GM23338 (cell line): Measurements from ENCODE around the gene TBX1.

Experiments used
- CREB1 ChIP-seq: fragments of 250-450 bp; sonication (Bioruptor Pico); IDR thresholded peaks from 2 replicates; pipeline ENCODE4 v1.5.0; 2020; ENCODE audit warnings: low read depth, mild to moderate bottlenecking, moderate library complexity
- CTCF ChIP-seq, 2 experiments: fragments of 200-600 bp in 1 of 2; sonication (generic) in 1 of 2; conservative IDR thresholded peaks; 2 replicates each; pipeline versions ENCODE4 v1.5.1 to v1.6.1; 2016 to 2017; ENCODE audit warnings: antibody characterized with exemption in 2 of 2, low read depth in 2 of 2, mild to moderate bottlenecking in 2 of 2, moderate library complexity in 1 of 2
- EZH2 ChIP-seq: fragments of 200-600 bp; sonication (generic); IDR thresholded peaks from one replicate; pipeline ENCODE4 v1.8.0; 2017; ENCODE audit warnings: antibody characterized with exemption, mild to moderate bottlenecking, low read depth; ENCODE audit not compliant: unreplicated experiment
- JUNB ChIP-seq: IDR thresholded peaks from one replicate; pipeline ENCODE4 v1.6.1; 2016; ENCODE audit warnings: antibody characterized with exemption; ENCODE audit not compliant: unreplicated experiment
- POLR2AphosphoS5 ChIP-seq: IDR thresholded peaks from 2 replicates; pipeline ENCODE4 v1.6.1; 2016; ENCODE audit warnings: antibody characterized with exemption, low read depth
- TF ChIP-seq, protein P1 (sequence below): IDR thresholded peaks from one replicate; pipeline ENCODE4 v1.6.1; 2018; ENCODE audit warnings: antibody characterized with exemption; ENCODE audit not compliant: unreplicated experiment

DNA sequence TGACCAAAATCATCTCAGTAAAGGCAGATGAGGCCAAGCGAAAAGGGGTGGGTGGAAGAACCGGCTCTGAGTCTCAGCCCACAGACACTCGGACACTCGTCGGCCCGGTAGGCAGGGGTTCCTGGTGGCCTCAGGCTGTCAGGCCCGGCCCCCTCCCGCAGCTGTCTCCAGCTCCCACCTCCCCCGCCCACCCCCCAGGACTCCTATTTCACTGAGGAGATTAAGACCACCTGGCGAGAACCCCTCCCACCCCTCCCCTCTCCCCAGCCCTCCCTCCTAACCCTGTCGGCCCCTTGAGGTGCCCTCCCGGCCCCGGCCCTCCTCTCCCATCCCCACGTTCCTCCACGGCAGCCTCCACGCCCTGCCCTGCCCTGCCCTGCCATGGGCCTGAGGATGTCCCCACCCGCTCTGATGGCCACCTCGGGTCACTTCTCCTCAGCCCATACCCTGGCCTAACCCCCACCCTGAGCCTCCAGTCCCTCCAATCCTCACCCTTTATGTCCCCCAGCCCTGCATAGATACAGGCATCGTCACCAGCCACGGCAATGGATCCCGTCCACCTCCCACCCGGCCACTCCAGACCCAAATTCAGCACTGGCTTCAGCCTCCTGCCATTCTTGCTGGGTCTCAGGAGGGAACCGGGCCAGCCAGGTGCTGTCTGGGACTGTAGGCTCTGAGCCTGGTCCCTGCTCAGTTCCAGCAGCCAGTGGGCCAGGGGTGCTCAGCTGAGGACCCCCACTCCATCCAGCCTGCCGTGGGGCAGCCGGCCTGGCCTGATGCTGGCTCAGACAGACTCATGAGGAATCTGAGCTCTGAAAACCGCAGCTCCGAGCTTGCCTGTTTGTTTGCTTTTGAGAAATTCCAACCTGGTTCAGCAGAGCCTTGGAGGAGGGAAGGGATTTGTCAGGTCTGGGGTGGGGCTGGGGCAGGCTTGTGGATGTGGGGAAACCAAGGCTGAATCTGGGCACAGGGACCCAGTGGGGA lies 9.8 kb upstream of the TBX1 start:
- TF ChIP-seq CTCF (conservative IDR thresholded peaks at IDR 0.05; ENCODE audit: low read depth in 2 of 2) (no peak), CREB1 (CRISPR knock-in tag) (no peak), EZH2 (no peak), JUNB (no peak), POLR2AphosphoS5 (no peak)
- TF ChIP-seq, protein P1, sequence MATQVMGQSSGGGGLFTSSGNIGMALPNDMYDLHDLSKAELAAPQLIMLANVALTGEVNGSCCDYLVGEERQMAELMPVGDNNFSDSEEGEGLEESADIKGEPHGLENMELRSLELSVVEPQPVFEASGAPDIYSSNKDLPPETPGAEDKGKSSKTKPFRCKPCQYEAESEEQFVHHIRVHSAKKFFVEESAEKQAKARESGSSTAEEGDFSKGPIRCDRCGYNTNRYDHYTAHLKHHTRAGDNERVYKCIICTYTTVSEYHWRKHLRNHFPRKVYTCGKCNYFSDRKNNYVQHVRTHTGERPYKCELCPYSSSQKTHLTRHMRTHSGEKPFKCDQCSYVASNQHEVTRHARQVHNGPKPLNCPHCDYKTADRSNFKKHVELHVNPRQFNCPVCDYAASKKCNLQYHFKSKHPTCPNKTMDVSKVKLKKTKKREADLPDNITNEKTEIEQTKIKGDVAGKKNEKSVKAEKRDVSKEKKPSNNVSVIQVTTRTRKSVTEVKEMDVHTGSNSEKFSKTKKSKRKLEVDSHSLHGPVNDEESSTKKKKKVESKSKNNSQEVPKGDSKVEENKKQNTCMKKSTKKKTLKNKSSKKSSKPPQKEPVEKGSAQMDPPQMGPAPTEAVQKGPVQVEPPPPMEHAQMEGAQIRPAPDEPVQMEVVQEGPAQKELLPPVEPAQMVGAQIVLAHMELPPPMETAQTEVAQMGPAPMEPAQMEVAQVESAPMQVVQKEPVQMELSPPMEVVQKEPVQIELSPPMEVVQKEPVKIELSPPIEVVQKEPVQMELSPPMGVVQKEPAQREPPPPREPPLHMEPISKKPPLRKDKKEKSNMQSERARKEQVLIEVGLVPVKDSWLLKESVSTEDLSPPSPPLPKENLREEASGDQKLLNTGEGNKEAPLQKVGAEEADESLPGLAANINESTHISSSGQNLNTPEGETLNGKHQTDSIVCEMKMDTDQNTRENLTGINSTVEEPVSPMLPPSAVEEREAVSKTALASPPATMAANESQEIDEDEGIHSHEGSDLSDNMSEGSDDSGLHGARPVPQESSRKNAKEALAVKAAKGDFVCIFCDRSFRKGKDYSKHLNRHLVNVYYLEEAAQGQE = no peak
